Ishikawa (cell line): Measurements from ENCODE around the gene PDGFC.
A peak's percentile ranks its signal among the peaks of the same experiment; 100 is the strongest.

ENCODE experiments used
- CEBPB ChIP-seq: IDR thresholded peaks from 2 replicates; pipeline ENCODE4 v1.6.1; 2012
- CREB1 ChIP-seq: IDR thresholded peaks from 2 replicates; pipeline ENCODE4 v1.6.1; 2012; ENCODE audit warnings: low read depth
- EGR1 ChIP-seq: IDR thresholded peaks from 2 replicates; pipeline ENCODE4 v1.6.1; 2012
- EP300 ChIP-seq: IDR thresholded peaks from 2 replicates; pipeline ENCODE4 v1.6.1; 2012; ENCODE audit warnings: borderline replicate concordance
- FOXM1 ChIP-seq: IDR thresholded peaks from 2 replicates; pipeline ENCODE4 v1.6.1; 2012; ENCODE audit warnings: low read depth, borderline replicate concordance
- MAX ChIP-seq: IDR thresholded peaks from 2 replicates; pipeline ENCODE4 v1.6.1; 2012
- NFIC ChIP-seq: IDR thresholded peaks from 2 replicates; pipeline ENCODE4 v1.6.1; 2012
- RAD21 ChIP-seq: IDR thresholded peaks from 2 replicates; pipeline ENCODE4 v1.6.1; 2012; ENCODE audit warnings: low read depth
- REST ChIP-seq: IDR thresholded peaks from 2 replicates; pipeline ENCODE4 v1.6.1; 2012; ENCODE audit warnings: low read depth, mild to moderate bottlenecking
- TAF1 ChIP-seq: IDR thresholded peaks from 2 replicates; pipeline ENCODE4 v1.6.1; 2012; ENCODE audit warnings: low read depth, mild to moderate bottlenecking
- TCF12 ChIP-seq: IDR thresholded peaks from 2 replicates; pipeline ENCODE4 v1.6.1; 2012; ENCODE audit warnings: low read depth
- TEAD4 ChIP-seq: IDR thresholded peaks from 2 replicates; pipeline ENCODE4 v1.6.1; 2012
- USF1 ChIP-seq: IDR thresholded peaks from 2 replicates; pipeline ENCODE4 v1.6.1; 2012
- YY1 ChIP-seq: IDR thresholded peaks from 2 replicates; pipeline ENCODE4 v1.6.1; 2012; ENCODE audit warnings: low read depth
- ZBTB7A ChIP-seq: IDR thresholded peaks from 2 replicates; pipeline ENCODE4 v1.6.1; 2012; ENCODE audit warnings: low read depth

PDGFC gene

GRCh38 chr4:156968479-156968984 lies 3.1 kb downstream of the PDGFC start:
- TF ChIP-seq TEAD4, result no peak
- TF ChIP-seq CREB1, result no peak
- no peak for TF ChIP-seq REST
- peak; percentile 68 for TF ChIP-seq MAX
- TF ChIP-seq FOXM1, result no peak
- TF ChIP-seq NFIC, result no peak
- peak; percentile 85 for TF ChIP-seq RAD21
- no peak for TF ChIP-seq TCF12
- no peak for TF ChIP-seq USF1

- TF ChIP-seq REST, result no peak
- TF ChIP-seq EP300, result no peak
- no peak for TF ChIP-seq CEBPB
- TF ChIP-seq MAX, result no peak
- TF ChIP-seq USF1, result no peak
- no peak for TF ChIP-seq YY1
- TF ChIP-seq RAD21, result no peak
- no peak for TF ChIP-seq EGR1
- no peak for TF ChIP-seq TEAD4
- TF ChIP-seq TAF1, result no peak
- no peak for TF ChIP-seq ZBTB7A
- no peak for TF ChIP-seq FOXM1
These were observed 4.8 kb downstream of the PDGFC start for GRCh38 chr4:156966836-156967235.

GRCh38 chr4:156963419-156963818 lies 8.2 kb downstream of the PDGFC start:
- TF ChIP-seq REST (no peak), TAF1 (no peak), EP300 (no peak), USF1 (no peak), CREB1 (no peak), CEBPB (no peak), TCF12 (no peak), YY1 (no peak), ZBTB7A (no peak), FOXM1 (no peak), MAX (no peak), RAD21 (no peak), TEAD4 (no peak), NFIC (no peak), EGR1 (no peak)

GRCh38 chr4:156962528-156962974 lies 9.0 kb downstream of the PDGFC start:
- TF ChIP-seq REST (no peak), TEAD4 (no peak)
